G401 (cell line): Measurements from ENCODE around the gene EHD1. TPM values are rescaled to one million over a fixed set of nuclear protein-coding genes. Genes with fewer than 3 reads are reported as not detected.

Source experiments
- DNase-seq: peaks from one replicate; pipeline ENCODE4 v3.0.0-alpha.2; 2015; ENCODE audit warnings: low spot score
- in situ Hi-C: cut with HindIII; loops from 2 replicates; pipeline ENCODE4 v1.10.0; 2016; ENCODE audit warnings: low sequenced_read_pairs, mixed read lengths
- total RNA-seq: library from RNA; depleted of rRNA; stranded (reverse); fragments of >200 nt; shearing (Covaris generic); gene quantifications from 2 replicates; pipeline ENCODE4 v1.2.3, GENCODE V29; 2014

Gene EHD1
- total RNA-seq, 1 experiment from 2014 or later = 32.4 TPM

GRCh38 chr11:64864473-64865285, 13.7 kb downstream of the EHD1 start:
- DNase-seq = peak; percentile 59
- in situ Hi-C loops = no loop called here

- DNase-seq = peak; percentile 60
These were observed 14.3 kb downstream of the EHD1 start for GRCh38 chr11:64864135-64864472.

DNA sequence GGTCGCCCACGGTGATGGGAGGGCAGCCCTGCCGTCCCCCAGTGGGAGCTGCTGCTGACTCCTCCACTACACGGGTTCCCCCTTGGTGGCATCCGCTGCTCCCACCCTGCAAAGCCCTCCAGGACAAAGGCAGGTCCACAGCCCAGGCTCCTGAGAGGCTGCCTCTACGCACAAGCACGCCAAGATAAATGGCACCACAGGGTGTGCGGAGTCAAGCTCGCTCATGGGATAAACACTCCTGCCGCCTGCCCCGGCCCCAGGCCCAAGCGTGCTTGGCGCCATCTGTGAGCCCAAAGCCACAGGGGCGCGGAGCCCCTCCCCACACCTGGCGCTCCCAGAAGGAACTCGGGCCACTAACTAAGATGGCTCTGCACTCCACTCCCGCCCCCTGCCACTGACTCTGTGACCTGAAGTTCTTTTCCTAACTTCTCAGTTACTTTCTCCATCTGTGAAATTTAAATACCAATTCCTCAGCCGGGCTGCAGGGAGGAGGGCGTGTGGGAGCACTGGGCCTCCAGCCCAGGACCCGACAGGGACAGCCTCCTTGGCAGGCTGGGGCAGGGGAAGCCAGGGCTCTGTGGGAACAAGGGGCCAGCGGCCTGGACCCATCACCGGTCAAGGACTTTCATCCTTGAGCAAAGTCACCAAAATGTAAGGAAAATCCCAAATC, 14.9 kb downstream of the EHD1 start:
- peak; percentile 63 for DNase-seq
- in situ Hi-C loops = no loop called here

More at GRCh38 chr11:64864135-64864472, 14.3 kb downstream of the EHD1 start:
- in situ Hi-C loops = no loop called here

GRCh38 chr11:64862987-64863390, 15.4 kb downstream of the EHD1 start:
- peak; percentile 68 for DNase-seq
- in situ Hi-C loops = no loop called here

- in situ Hi-C loops = no loop called here
- no peak for DNase-seq
These were observed 17.0 kb downstream of the EHD1 start for GRCh38 chr11:64861227-64861975.

DNA sequence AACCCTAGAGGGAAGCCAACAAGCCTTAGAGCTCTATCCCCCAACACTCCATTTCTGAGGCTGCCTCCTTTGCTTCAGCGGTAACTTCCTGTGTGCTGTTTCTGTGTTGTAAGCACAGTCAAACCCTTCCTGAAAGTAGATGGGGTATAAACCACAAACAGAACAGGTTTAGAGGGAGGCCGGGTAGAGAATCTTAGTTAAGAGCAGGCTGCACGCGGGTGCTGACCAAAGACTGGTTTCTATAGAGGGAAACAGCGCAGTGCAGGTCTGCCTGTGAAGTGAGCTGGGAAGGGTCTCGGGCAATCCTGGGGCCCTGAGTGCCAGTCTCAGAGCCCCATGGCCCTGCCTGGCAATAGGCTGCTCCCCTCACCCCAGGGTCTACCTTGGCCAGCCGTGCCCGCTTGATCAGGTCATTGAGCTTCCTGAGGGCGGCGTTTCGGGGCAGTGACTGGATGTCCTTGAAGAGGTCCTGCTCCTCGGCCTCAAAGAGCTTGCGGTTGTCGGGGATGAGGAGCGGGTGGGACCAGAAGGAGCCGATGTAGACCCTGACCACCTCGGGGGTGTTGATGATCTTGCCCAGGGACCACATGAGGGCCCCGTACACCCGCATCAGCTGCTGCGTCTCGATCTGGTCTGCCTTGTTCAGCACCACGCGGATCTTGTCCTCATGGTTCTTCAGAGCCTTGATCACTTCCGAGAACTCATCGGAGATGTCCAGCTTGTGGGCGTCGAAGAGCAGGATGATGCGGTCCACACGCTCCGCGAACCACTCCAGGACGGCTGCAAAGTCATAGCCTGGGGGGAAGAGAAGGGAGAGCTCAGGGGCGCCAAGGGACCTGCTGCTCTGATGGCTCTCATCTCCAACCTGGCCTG, 18.6 kb downstream of the EHD1 start:
- DNase-seq = peak; percentile 11
- in situ Hi-C loops = loop anchor here (10.0 kb wide), 1 partner anchor 85 kb away; the partner anchor contains the start of gene SF1

DNA sequence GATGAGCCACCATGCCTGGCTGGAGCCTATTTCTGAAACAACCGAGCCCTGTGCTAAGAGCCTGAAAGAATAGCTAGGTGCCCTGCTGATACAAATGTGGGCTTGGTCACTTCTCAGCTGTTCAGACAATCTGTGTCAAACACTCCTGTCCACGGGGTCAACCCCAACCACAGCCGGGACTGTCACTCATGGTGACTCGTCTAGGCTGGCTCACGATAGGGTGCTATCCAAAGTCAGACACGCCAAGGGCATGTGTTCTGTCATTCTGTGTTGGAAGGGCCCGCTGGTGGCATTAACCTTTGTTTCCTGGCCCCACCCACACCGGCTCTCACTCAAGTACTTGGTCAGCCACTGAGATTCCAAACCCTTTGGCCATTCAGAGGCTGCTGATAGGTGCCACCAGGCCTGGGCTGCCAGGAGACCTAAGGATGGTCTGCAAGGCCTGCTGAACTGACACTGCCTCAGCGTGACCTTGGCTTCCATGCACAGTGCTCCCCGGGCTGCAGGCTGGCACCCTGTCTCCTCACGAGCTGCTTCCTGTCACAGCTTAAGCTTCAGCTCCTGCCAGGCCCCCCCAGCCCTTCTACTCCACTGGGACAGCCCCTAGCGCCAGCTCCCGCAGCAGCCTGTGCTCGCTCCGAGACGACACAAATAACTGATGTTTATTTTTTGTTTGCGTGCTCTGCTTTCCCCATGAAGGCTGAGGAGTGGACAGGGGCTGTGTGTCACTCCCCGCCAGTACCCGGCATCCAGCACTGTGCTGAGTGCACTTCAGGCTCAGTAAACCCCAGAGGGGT, 19.8 kb downstream of the EHD1 start:
- in situ Hi-C loops = loop anchor here (10.0 kb wide), 1 partner anchor 84 kb away; the partner anchor contains the start of gene SF1
- peak; percentile 68 for DNase-seq

DNA sequence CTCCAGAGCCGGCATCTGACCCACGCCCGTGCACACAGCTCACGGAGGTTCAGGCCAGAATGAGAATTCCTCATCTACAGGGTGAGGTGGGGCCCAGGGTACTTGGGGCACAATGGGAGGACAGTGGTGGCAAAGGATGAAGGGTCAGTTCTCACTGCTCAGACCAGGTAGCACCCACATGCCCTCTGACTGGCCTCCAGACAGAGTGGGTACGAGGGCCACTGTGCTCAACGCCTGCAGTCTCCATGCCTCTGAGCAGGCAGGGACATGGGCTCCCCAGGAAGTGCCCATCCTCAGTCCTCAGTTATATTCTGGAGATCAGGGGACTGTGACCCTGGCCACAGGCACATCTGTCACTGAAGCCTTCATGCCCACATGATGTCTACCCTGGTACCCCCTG, 20.9 kb downstream of the EHD1 start:
- DNase-seq = no peak
- in situ Hi-C loops = loop anchor here (10.0 kb wide), 1 partner anchor 83 kb away; the partner anchor contains the start of gene SF1

DNA sequence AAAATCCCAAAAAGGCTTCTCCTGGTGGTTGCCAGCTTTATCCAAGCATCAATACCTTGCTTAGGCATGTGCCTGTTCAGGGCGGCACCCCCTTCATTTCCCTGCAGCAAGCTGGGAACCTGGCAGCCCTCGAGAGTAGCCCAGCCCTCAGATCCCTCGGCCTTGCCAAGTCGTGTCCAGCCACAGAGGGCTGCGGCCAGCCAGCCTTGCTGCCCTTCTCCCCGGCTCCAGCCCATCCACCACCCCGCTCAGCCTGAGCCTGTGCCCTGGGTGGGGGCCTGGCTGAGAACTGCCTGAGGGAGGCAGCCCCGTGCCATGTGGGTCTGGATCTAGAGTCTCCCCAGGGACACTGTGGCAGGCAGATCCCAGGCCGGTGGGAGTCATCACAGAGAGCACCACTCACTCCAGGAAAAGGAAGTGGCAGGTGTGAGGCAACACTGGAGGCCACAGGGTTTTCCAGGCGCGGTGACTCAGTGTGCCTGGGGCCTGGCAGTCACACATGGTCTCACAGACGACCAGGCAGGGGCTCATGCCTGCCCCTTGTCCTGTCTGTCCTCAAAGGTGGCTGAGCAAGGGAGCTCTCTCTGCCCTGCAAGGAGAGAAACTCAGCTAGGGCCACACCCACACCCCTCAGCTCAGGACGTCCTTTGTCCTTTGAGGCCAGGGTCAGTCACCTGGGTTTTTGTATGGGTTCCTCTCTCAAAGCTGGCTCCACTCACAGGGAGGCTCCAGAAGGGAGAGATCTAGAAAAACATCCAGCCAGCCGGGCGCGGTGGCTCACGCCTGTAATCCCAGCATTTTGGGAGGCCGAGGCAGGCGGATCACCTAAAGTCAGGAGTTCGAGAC, 21.8 kb downstream of the EHD1 start:
- in situ Hi-C loops = loop anchor here (10.0 kb wide), 1 partner anchor 82 kb away; the partner anchor contains the start of gene SF1
- DNase-seq = peak; percentile 91

DNA sequence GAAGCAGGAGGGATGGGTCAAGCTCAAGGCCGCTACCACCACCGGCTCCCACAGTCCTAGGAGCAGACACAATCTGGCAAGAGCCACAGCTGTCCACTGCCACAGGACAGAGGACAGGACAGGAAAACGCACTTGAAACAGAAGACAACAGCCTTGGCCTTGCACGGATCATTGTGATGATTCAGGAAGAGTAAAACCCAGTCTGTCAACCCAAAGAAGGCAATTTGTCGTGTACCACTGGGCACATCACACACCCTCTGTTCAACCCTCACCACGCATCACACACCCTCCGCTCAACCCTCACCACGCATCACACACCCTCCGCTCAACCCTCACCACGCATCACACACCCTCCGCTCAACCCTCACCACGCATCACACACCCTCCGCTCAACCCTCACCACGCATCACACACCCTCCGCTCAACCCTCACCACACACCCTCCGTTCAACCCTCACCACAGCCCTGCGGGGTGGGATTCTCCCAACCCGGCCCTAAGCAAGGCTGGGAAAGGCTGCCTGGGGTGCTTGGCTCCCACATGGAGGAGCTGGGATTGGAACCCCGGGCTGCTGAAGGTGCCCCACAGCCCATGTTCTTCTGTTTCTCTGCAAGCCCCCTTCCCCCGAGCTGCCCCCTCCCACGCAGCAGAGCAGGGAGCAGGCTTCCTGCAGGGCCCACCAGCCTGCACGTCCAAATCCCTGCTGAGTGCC, 22.7 kb downstream of the EHD1 start:
- in situ Hi-C loops = loop anchor here (10.0 kb wide), 1 partner anchor 81 kb away; the partner anchor contains the start of gene SF1
- DNase-seq = peak; percentile 32

- DNase-seq = peak; percentile 93
- in situ Hi-C loops = loop anchor here (10.0 kb wide), 1 partner anchor 80 kb away; the partner anchor contains the start of gene SF1
These were observed 23.6 kb downstream of the EHD1 start for GRCh38 chr11:64854534-64855502.

DNA sequence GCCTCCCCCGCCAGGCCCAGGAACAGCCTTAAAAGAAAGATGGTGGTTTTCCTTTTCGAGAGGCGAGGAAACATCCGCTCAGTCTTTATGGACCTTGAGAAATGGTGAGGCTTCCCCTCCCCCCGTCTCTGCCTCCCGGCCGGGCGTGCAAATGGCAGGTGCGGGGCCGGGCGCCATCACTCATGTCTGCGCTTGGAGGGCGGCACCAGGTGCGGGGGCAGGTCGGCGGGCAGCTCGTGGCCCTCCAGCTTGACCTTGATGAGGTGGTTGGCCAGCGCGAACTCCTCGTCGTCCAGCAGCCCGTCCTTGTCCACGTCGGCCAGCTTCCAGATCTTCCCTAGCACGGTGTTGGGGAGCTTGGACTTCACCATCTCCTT, 24.3 kb downstream of the EHD1 start:
- in situ Hi-C loops = loop anchor here (10.0 kb wide), 1 partner anchor 79 kb away; the partner anchor contains the start of gene SF1

GRCh38 chr11:64853709-64854108, 24.7 kb downstream of the EHD1 start:
- DNase-seq = no peak
- in situ Hi-C loops = loop anchor here (10.0 kb wide), 1 partner anchor 79 kb away; the partner anchor contains the start of gene SF1

More for the DNA sequence above, 24.3 kb downstream of the EHD1 start:
- DNase-seq = no peak

GRCh38 chr11:64852804-64853509, 25.5 kb downstream of the EHD1 start:
- in situ Hi-C loops = loop anchor here (10.0 kb wide), 1 partner anchor 78 kb away; the partner anchor contains the start of gene SF1
- DNase-seq = no peak
